Activated CD8-positive, alpha-beta memory T cell treated with anti-CD3 and anti-CD28 coated beads, Interleukin-2, amount 50 U/mL, for 24 hours (primary cell): ENCODE measurements around the gene APOC4.
A peak's percentile ranks its signal among the peaks of the same experiment; 100 is the strongest.
"Not testable (repeated sequence)": the region's sequence is repeated elsewhere in the genome, so short reads cannot be mapped to it uniquely, and the experiment has no call there.

Source experiments
- DNase-seq: peaks from one replicate; pipeline ENCODE4 v3.0.0-alpha.2; 2020; ENCODE audit errors: extremely low read depth

APOC4 gene

DNA sequence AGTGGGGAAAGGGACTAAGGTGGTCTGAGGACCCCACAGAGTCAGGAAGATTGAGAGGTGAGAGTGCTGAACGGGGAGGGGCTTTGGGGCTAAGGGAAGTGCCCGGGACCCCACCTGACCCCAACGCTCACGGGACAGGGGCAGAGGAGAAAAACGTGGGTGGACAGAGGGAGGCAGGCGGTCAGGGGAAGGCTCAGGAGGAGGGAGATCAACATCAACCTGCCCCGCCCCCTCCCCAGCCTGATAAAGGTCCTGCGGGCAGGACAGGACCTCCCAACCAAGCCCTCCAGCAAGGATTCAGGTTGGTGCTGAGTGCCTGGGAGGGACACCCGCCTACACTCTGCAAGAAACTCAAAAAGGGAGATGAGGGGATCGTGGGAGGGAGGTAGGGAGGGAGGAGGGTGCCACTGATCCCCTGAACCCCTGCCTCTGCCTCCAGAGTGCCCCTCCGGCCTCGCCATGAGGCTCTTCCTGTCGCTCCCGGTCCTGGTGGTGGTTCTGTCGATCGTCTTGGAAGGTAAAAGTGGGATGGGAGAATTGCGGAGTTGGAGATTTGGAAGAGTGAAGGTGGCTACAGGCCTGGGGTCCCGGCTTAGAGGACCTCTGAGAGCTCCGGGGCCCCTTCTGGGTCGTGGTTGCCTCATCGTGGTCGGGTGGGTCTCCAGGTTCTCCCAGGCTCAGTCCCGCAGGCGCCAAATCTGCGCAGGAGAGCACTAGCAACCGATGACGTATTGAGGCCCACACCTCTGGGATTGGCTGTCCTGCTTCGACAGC is 27.4 kb upstream of the APOC4 start, which contains the start of gene APOC1:
TSS of gene APOC1 (plus strand) at position 176 of the 774 bp plus-strand sequence. CDS start at position 460, 284 bp downstream.
- DNase-seq: peak; percentile 46

- no peak for DNase-seq
Observed at GRCh38 chr19:44924243-44924725, 17.8 kb upstream of the APOC4 start.

- no peak for DNase-seq
Observed at GRCh38 chr19:44925114-44925891, 16.7 kb upstream of the APOC4 start.

GRCh38 chr19:44926245-44927077 is 15.6 kb upstream of the APOC4 start:
- not testable (repeated sequence) for DNase-seq

- no peak for DNase-seq
Observed at GRCh38 chr19:44927746-44928145, 14.3 kb upstream of the APOC4 start.

- DNase-seq: no peak
Observed at GRCh38 chr19:44930088-44930487, 11.9 kb upstream of the APOC4 start.

DNA sequence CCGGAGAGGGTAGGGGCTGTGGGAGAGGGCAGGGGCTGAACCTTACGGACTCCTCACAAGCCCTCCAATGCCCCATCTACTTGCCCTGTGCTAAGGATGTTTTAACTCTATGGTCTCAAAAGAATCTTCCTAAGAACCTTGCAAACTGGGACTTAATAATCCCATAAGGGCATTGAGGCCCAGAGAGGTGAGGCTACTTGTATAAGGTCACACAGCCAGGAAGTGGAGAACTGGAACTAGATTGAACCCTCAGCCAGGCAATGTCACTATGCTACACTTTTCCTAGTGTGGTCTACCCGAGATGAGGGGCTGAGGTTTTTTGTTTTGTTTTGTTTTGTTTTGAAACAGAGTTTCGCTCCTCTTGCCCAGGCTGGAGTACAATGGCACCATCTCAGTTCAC is 10.5 kb upstream of the APOC4 start:
- DNase-seq: no peak

DNA sequence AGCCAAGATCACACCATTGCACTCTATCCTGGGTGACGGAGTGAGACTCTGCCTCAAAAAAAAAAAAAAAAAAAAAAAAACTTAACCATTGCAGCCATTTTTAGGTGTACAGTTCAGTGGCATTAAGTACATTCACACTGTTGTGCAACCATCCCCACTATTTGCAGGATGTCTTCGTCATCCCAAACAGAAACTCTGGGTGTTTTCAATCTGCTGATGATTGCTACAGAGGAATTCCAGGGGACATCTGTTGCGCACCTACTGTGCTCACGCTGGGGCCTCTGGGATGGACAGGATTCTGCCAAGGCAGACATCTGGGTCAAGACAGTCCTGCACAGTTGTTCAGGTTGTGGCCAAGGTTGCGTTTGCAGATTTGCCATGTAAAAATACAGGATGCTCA is 2.4 kb upstream of the APOC4 start:
- DNase-seq: no peak

DNA sequence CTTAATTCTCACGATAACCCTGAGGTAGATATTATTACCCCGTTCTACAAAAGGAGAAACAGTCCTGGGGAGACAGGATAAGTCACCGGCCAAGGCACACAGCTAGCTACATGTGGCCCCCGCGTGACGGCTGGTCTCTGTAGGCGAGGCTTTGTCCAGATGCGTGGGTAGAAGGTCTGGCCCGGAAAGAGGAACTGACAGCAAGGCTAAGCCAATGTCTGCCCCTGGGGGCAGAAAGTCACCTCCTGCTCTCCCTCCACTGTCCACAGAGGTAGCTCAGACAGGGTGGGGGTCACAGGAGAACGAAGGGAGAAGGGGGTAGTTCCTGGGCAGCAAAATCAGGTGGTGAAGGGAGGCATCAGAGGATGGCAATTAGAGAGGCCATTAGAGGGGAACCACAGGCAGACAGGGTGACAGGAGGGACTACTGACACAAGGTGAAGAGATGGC is 1.8 kb downstream of the APOC4 start:
- DNase-seq: no peak

- no peak for DNase-seq
Observed at GRCh38 chr19:44947041-44947581, 5.1 kb downstream of the APOC4 start.

DNA sequence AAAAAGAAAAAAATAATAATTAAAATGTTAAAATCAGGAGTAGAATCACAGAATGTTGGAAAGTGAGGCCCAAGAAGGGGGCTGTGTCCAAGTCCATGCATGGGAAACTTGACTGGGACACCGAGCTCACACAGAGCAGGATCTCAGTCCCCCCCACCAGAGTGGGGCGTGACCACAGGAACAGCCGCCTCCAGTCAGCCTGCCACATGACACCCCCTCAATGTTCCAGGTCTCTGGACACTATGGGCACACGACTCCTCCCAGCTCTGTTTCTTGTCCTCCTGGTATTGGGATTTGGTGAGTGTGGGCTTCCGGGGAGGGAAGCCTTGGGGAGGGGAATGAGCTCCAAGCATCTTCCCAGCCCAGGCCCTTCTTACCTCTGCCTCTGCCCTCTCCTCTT is 6.2 kb downstream of the APOC4 start:
- DNase-seq: no peak

GRCh38 chr19:44948763-44949374 is 6.8 kb downstream of the APOC4 start:
- no peak for DNase-seq

- no peak for DNase-seq
Observed at GRCh38 chr19:44949550-44949949, 7.5 kb downstream of the APOC4 start.

DNA sequence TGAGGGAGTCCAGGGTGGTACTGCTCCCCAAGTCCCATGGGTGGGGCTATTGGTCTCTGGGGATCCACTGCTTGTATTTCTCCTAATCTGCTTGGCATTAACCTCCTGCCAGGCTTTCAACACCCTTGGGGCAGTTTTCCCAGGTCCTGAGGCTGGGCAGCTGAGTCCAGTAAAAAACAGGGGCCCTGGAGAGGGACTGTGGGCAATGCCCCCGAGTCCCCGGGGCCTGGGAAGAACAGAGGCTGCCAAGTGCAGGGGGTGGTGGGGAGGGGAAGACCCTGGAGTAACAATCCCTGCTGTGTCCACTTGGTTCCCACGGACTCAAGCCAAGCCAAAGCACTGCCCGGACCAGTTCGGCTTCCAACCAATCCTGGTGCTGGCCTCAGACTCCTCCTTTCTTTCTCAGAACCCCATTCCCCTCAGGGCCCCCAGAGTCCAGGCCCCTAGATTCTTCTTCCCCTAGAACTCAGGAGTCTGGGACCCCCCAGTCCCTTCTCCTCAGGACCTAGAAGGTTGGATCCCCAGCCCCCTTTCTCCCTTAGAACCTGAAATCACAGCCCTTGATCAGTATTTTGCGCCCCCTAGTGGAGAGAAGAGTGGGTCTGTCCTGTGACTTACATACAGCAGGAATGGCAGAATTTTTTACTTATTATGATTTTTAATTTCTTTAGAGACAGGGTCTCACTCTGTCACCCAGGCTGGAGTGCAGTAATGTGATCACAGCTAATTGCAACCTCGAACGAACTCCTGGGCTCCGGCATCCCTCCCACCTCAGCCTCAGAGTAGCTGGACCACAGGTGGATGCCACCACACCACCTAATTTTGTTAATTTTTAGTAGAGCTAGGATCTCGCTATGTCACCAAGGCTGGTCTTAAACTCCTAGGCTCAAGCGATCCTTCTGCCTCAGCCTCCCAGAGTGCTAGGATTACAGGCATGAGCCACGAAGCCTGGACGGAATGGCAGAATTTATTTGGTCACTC is 9.4 kb downstream of the APOC4 start:
- DNase-seq: peak; percentile 26

- no peak for DNase-seq
Observed at GRCh38 chr19:44954278-44954648, 12.2 kb downstream of the APOC4 start.

- peak; percentile 91 for DNase-seq
Observed at GRCh38 chr19:44954649-44955504, 12.8 kb downstream of the APOC4 start, which contains the start of gene CLPTM1. CLPTM1 (plus strand) TSS chr19:44955380; CDS start chr19:44955396, 16 bp downstream.

DNA sequence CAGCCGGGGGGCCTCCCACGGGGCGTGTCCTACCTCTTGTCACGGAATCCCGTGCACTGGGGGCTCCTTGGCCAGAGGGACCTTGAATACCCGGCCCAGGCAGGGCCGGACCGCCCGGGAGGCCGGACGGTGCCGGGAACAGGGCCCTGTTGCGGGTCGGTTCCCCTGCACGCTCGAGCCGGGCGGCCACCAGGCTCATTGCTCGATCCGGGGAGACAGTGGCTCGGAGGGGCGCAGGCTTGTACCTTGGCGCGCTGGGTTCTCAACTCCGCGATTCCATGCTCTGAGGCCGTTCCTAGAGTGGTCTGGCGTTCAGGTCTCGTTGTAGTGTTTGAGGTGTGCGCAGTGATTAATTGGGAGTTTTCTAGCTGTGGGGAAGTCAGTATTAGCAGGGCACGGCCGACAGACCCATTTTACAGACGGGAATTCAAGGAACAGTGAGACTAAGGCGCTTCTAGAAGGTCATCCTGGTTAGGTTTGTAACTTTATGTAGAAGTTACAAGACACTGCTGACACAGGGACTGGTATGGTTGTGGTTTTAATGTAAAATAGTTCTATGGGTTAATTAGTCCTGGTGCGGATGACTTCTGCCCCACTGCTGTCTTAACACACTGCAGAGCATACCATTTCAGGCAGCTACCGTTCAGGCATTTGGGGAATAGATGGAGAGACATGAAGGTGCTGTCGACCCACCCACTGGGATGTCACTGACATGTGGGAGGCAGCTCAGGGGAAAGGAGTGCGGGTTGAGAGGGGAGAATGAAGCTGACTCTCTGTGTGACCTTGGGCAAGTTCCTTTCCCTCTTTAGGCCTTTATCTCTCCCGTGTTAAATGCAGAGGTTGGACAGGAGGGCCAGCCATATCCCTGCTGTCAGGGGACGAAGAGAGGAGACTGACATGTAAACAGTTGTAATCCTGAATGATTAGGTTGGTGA is 13.7 kb downstream of the APOC4 start:
- DNase-seq: no peak

GRCh38 chr19:44957526-44957925 is 15.5 kb downstream of the APOC4 start:
- no peak for DNase-seq
